BLaER1 treated with 17β-estradiol and CSF1 and Interleukin-3, amounts not matched to agents 10 nM and 100 nM (cell line): Measurements from ENCODE around the gene RNF34.

Source experiments
- H3K27ac ChIP-seq, 11 experiments: shearing (Covaris generic); formaldehyde crosslinking; 2 replicates each; pipeline ENCODE4 v1.8.1; 2022
- H3K27me3 ChIP-seq, 11 experiments: shearing (Covaris generic); formaldehyde crosslinking; 2 replicates each; pipeline ENCODE4 v1.8.1; 2022
- H3K36me3 ChIP-seq, 11 experiments: shearing (Covaris generic); formaldehyde crosslinking; 2 replicates each; pipeline ENCODE4 v1.8.1; 2022
- H3K4me1 ChIP-seq, 10 experiments: shearing (Covaris generic); formaldehyde crosslinking; 2 replicates each; pipeline ENCODE4 v1.8.1; 2022
- H3K4me2 ChIP-seq, 11 experiments: shearing (Covaris generic); formaldehyde crosslinking; 2 replicates each; pipeline ENCODE4 v1.8.1; 2022
- H3K4me3 ChIP-seq, 10 experiments: shearing (Covaris generic); formaldehyde crosslinking; 2 replicates each; pipeline ENCODE4 v1.8.1; 2022
- H3K9ac ChIP-seq, 11 experiments: shearing (Covaris generic); formaldehyde crosslinking; 2 replicates each; pipeline ENCODE4 v1.8.1; 2022
- H3K9me3 ChIP-seq, 11 experiments: shearing (Covaris generic); formaldehyde crosslinking; replicated peaks in 1 of 11; 2 replicates each; pipeline ENCODE4 v1.8.1; 2022
- H4K20me1 ChIP-seq, 11 experiments: shearing (Covaris generic); formaldehyde crosslinking; 2 replicates each; pipeline ENCODE4 v1.8.1; 2022
- Cebpa-rat ChIP-seq, 11 experiments: shearing (Covaris generic); IDR thresholded peaks; 2 replicates each; pipeline ENCODE4 v1.8.1; 2022

Gene RNF34

DNA sequence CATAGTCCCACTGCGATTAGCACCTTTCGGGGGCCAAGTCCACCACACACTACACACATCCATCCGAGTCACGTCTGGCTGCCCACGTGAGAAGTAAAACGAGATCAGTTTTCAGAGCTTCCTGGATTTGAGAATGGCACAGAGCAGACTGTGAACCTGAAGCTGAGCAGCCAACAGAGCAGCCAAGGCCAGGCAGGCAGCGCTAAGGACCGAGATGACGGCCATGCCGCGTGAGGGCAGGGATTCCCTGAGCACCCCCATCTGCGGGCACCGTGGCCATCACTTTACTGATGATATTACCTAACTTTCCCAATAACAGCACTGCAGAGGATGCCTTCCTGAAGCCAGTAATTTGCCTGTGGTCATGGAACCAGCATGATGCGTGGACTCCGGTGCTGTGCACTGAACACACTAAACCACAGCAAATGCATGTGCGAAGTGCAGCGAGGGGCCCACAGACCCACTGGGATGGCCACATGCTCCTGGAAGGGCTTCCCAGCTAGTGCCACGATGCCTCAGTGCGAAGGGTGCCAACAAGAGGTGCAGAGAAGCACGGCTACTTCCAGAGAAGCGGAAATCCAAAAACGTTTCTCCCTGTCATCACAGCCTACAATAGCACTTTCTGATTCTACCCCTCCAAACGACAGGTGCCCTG is 56.0 kb downstream of the RNF34 start:
- Histone ChIP-seq H3K9ac (peak overlapping the region in 7 of 11 experiments; percentile 1 to 29 (median 11); a peak in 2 of 22 replicates), H3K4me1 (peaks cover 76 to 95% (median 83%) of the 10 kb centered on the region in 10 experiments), H3K9me3 (peaks cover 0 to 17% (median 5%) of the 10 kb centered on the region in 11 experiments; a peak in 10 of 22 replicates), H3K4me3 (no peak overlapping the region), H3K4me2 (peak overlapping the region; percentile 84 to 98 (median 93)), H3K27ac (peak overlapping the region in 4 of 11 experiments; percentile 5 to 31 (median 9); a peak in 3 of 22 replicates), H4K20me1 (peaks cover 79 to 100% (median 95%) of the 10 kb centered on the region in 11 experiments), H3K27me3 (no peaks in the 10 kb centered on the region), H3K36me3 (peaks cover 9 to 98% (median 57%) of the 10 kb centered on the region in 11 experiments; a peak in 20 of 22 replicates)
- TF ChIP-seq Cebpa-rat (IDR thresholded peaks at IDR 0.05) = no peak

DNA sequence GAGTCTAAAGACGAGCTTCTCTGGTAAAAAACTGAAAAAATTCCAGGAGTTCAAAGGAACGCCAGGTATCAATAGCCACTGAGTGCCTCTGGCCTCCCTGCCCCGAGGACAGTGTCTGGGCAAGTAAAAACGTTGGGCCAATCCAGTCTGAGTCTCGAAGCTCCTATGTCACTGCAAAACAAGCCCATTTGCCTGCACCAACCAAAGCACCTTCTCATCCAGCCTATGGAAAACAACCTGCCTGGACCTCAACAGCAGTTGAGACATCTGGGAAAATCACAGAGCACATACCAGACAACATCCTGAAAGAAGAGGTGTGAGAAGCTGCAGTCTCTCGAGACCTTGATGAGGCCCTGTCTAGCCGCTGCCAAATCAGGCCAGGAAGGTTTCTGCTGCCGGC is 56.6 kb downstream of the RNF34 start:
- H3K36me3 ChIP-seq = peaks cover 9 to 94% (median 57%) of the 10 kb centered on the region in 11 experiments; a peak in 20 of 22 replicates
- peaks cover 85 to 100% (median 98%) of the 10 kb centered on the region in 11 experiments for H4K20me1 ChIP-seq
- H3K4me1 ChIP-seq = peaks cover 76 to 95% (median 83%) of the 10 kb centered on the region in 10 experiments
- no peak overlapping the region for H3K4me3 ChIP-seq
- no peak for TF ChIP-seq Cebpa-rat (IDR thresholded peaks at IDR 0.05)
- H3K27ac ChIP-seq = peak overlapping the region in 5 of 11 experiments; percentile 13 to 40 (median 14); a peak in 8 of 22 replicates
- H3K27me3 ChIP-seq = no peaks in the 10 kb centered on the region
- H3K9me3 ChIP-seq = peaks cover 0 to 17% (median 5%) of the 10 kb centered on the region in 11 experiments; a peak in 10 of 22 replicates
- H3K4me2 ChIP-seq = peak overlapping the region; percentile 84 to 98 (median 93)
- H3K9ac ChIP-seq = 0 out of 22 replicates have a peak overlapping the region, but pooled peaks of 6 of the 11 experiments have one; percentile 1 to 18 (median 4)

DNA sequence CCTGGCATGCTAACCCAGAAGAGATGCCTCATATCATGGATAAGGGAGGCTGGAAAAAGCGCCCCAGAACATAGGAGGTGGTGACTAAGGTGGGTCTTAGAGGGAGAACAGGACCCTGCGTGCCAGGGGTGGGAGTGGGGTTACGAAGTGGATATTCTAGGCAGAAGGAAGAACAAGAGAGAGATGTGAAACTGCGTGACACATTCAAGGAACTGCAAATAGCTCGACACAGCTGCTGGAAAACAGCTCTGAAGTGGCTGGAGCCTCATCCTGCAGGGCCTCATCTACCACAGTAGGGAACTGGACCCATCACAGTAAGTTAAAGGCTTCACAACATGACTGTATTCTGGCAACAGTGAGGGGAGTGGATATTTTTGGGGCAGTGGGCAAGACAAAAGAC is 61.1 kb downstream of the RNF34 start:
- Histone ChIP-seq H4K20me1 (peaks cover 92 to 100% (median 99%) of the 10 kb centered on the region in 11 experiments), H3K4me2 (peak overlapping the region; percentile 63 to 99 (median 83))

DNA sequence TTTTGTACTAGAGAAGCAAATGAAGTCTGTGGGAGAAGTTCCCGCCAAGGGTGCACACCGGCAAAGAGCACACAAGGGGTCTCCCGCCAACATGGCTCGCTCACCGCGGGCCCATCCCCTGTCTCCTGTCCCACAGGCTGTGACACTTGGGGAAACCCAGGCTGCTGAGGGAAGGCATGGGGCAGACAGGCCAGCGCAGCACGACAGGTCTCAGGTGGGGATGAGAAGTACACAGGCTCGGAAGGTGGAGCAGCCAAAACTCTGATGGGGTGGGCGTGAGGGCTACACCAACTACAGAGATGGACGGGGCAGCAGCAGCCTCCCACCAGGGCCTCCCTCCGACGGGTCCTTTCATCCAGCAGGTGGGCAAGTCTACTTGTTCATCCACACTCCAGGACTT is 64.4 kb downstream of the RNF34 start:
- H3K36me3 ChIP-seq = peaks cover 6 to 46% (median 33%) of the 10 kb centered on the region in 11 experiments; a peak in 19 of 22 replicates
- H3K4me2 ChIP-seq = peak overlapping the region; percentile 83 to 99 (median 93)
- no peaks in the 10 kb centered on the region for H3K27me3 ChIP-seq
- H3K9ac ChIP-seq = peak overlapping the region; percentile 51 to 99 (median 98); a peak in 16 of 22 replicates
- no peak for TF ChIP-seq Cebpa-rat (IDR thresholded peaks at IDR 0.05)
- peaks cover 64 to 76% (median 71%) of the 10 kb centered on the region in 10 experiments for H3K4me1 ChIP-seq
- H3K9me3 ChIP-seq = peaks cover 0 to 12% (median 2%) of the 10 kb centered on the region in 11 experiments; a peak in 9 of 22 replicates
- H3K27ac ChIP-seq = peak overlapping the region in 4 of 11 experiments; percentile 95 to 98 (median 97); a peak in 4 of 22 replicates
- peaks cover 60 to 89% (median 70%) of the 10 kb centered on the region in 11 experiments for H4K20me1 ChIP-seq
- peak overlapping the region in 4 of 10 experiments; percentile 72 to 95 (median 90); a peak in 3 of 20 replicates for H3K4me3 ChIP-seq

More for the DNA sequence above, 61.1 kb downstream of the RNF34 start:
- Histone ChIP-seq H3K27ac (peak overlapping the region; percentile 3 to 65 (median 41); a peak in 18 of 22 replicates), H3K27me3 (no peaks in the 10 kb centered on the region), H3K4me3 (0 out of 20 replicates have a peak overlapping the region, but pooled peaks of 1 of the 10 experiments have one; percentile 10), H3K36me3 (peaks cover 6 to 77% (median 48%) of the 10 kb centered on the region in 11 experiments; a peak in 20 of 22 replicates), H3K9ac (peak overlapping the region in 10 of 11 experiments; percentile 21 to 57 (median 41); a peak in 16 of 22 replicates), H3K9me3 (peaks cover 0 to 17% (median 5%) of the 10 kb centered on the region in 11 experiments; a peak in 10 of 22 replicates), H3K4me1 (peaks cover 71 to 93% (median 80%) of the 10 kb centered on the region in 10 experiments)
- TF ChIP-seq Cebpa-rat (IDR thresholded peaks at IDR 0.05) = no peak

DNA sequence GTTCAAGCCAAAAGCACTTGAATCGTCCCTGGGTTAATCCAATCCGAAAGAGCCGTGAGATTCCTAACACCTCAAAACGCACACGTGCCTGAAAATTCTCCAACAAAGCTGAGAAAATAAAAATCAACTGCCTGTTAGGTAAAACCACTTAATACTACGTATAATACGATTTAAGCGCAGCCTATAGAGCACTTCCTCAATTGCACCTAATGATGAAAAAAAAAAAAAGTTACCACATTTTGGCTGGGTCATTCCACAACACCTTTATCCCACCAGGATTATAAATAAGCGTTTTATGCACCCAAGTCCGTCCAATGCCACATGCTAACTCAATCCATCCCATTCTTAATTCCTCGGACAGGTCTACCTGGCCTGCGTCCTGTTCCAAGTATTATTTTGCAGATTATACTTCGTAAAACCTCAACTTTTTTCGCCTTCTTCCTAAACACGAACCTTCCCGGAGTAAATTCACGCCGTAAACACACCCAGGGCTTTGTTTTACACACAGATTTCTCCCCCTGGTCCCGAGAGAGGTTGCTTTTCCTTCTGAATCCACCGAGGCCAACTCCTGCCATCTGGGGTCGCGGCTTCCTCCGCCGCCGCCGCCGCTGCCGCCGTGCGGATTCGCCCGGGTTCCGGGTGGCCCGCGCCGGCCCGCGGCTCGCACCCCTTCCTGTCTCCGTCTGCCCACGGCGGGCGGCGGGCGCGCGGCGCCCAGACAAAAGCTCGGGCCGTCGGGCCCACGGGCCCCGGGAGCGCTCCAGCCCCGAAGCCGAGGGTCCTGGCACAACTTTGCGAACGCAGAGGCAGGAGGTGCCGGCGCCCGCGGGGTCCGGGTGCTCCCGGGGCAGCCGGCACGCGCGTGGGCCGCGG is 66.2 kb downstream of the RNF34 start:
- Histone ChIP-seq H3K27ac (peak overlapping the region; percentile 74 to 98 (median 97)), H3K4me2 (peak overlapping the region; percentile 83 to 99 (median 93)), H3K27me3 (no peaks in the 10 kb centered on the region), H3K4me3 (peak overlapping the region; percentile 66 to 97 (median 92)), H3K9me3 (no peaks in the 10 kb centered on the region), H3K9ac (peak overlapping the region; percentile 88 to 99 (median 98)), H3K4me1 (peaks cover 70 to 80% (median 76%) of the 10 kb centered on the region in 10 experiments), H3K36me3 (peaks cover 6 to 29% (median 20%) of the 10 kb centered on the region in 11 experiments; a peak in 19 of 22 replicates), H4K20me1 (peaks cover 47 to 89% (median 52%) of the 10 kb centered on the region in 11 experiments)
- no peak for TF ChIP-seq Cebpa-rat (IDR thresholded peaks at IDR 0.05)

DNA sequence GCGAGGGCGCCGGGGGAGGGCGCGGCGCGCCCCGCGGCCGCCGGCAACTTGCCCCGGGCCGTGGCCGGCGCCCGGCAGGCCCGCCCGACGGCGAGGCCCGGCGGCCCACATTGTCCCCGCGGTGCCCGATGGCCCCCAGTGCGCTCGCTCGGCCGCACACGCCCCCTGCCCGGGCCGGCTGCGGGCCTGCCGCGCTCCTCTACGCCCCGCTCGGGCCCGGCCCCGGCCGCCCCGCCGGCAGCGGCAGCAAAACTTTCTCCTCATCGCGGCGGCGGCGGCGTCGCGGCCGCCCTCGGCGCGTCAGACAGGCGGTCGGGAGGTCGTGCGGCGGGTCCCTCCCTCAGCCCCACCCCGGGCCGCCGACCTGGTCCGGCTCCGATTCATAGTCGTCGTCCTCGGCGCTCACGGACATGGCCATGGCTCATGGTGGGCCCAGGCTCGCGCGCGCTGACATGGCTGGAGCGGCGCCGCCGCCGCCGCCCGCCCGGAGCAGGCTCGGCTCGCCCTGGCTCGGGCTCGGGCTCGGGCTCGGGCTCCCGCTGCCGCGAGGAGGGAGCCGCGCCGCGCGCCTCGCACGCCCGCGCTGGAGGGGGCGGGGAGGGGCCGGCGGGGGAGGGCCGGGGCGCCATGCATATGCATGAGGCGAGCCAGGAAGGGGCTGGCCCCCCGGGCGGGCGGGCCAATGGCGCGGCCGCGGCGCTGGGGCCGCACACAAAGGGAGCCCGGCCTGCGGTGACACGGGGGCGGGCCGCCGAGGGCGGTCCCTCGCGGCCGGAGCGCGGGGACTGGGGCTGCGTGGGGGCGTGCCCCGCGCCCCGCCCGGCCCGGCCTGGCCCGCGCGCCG is 67.1 kb downstream of the RNF34 start:
- H3K4me3 ChIP-seq = peak overlapping the region; percentile 66 to 97 (median 92)
- peak overlapping the region; percentile 88 to 99 (median 98) for H3K9ac ChIP-seq
- TF ChIP-seq Cebpa-rat (IDR thresholded peaks at IDR 0.05) = no peak
- H3K27ac ChIP-seq = peak overlapping the region; percentile 74 to 98 (median 97)
- no peaks in the 10 kb centered on the region for H3K27me3 ChIP-seq
- no peaks in the 10 kb centered on the region for H3K9me3 ChIP-seq
- H3K4me1 ChIP-seq = peaks cover 70 to 80% (median 76%) of the 10 kb centered on the region in 10 experiments
- H3K4me2 ChIP-seq = peak overlapping the region; percentile 92 to 99 (median 98)
- peaks cover 6 to 26% (median 17%) of the 10 kb centered on the region in 11 experiments; a peak in 19 of 22 replicates for H3K36me3 ChIP-seq
- H4K20me1 ChIP-seq = peaks cover 38 to 89% (median 43%) of the 10 kb centered on the region in 11 experiments

DNA sequence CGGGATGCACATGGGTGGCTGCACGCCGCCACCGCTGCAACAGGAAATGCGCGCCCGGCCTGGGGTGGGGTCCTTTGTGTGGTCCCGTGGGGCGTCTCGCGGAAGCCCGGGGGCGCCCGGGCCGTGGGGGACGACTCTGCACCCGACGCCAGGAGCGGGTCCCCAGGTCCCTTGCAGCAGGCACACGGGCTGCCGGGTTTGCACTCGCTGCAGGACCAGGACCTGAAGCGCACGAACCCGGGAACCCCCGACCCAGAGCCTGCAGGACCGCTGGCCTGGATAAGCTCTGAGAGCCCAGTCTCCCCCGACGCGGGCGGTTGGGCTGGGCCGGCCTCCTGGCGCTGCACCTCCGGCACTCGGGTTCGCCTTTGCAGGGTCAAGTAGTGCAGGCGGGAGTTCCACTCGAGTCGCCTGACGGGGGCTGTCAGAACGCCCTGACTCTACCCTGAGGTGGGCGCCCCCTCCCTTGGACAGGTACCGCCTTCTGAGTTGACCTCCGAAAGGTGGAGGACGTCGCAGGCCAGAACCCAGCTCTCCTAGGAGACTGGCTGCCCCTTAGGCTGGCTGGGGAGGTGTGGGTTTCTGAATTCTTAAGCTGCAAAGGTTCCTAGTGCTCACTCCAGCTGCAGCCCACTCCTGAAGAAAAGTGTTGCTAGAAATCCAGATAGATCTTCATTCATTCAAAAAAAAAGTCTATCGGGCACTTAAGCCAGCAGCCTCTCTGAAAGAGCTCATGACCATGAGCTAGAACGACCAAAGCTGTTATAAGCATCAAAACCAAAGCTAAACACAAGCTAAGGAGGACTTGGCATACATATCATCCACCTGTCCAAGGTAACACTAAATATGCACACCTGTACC is 68.0 kb downstream of the RNF34 start:
- H3K9ac ChIP-seq = peak overlapping the region; percentile 29 to 99 (median 94); a peak in 20 of 22 replicates
- peaks cover 30 to 89% (median 35%) of the 10 kb centered on the region in 11 experiments for H4K20me1 ChIP-seq
- peak overlapping the region in 9 of 11 experiments; percentile 47 to 98 (median 77); a peak in 18 of 22 replicates for H3K27ac ChIP-seq
- H3K4me2 ChIP-seq = peak overlapping the region; percentile 87 to 99 (median 95)
- peak overlapping the region; percentile 66 to 97 (median 92) for H3K4me3 ChIP-seq
- H3K9me3 ChIP-seq = no peaks in the 10 kb centered on the region
- no peak for TF ChIP-seq Cebpa-rat (IDR thresholded peaks at IDR 0.05)
- H3K36me3 ChIP-seq = peaks cover 6 to 24% (median 16%) of the 10 kb centered on the region in 11 experiments; a peak in 19 of 22 replicates
- no peaks in the 10 kb centered on the region for H3K27me3 ChIP-seq
- H3K4me1 ChIP-seq = peaks cover 69 to 80% (median 75%) of the 10 kb centered on the region in 10 experiments
